GM18909 (cell line): Measurements from ENCODE around the gene THSD4.
"Not testable (repeated sequence)": the region's sequence is repeated elsewhere in the genome, so short reads cannot be mapped to it uniquely, and the experiment has no call there.

Source experiments
- ATAC-seq: cut with Tn5 transposase; IDR thresholded peaks from one replicate; pipeline ENCODE4 v1.9.1; 2021; ENCODE audit warnings: mild to moderate bottlenecking; ENCODE audit not compliant: unreplicated experiment, poor library complexity

The THSD4 gene

DNA sequence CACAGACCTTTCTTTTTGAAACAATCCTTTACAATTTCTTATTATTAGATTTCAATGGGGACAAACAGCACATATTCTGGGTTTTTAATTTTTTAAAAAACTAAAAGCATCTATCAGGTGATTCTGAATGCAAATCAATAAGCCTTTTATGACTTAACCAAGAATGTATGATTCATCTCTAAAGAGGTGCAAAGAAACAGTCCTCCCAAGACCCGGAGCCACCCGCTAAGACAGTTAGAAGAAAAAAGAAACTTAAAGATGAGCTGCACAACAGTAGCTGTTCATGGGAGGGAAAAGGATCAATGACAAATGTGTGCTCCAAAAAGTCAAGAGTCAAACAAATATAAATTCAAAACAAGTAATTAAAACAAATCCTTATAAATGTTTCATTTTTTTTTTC lies 319.5 kb downstream of the THSD4 start:
- no peak for ATAC-seq

DNA sequence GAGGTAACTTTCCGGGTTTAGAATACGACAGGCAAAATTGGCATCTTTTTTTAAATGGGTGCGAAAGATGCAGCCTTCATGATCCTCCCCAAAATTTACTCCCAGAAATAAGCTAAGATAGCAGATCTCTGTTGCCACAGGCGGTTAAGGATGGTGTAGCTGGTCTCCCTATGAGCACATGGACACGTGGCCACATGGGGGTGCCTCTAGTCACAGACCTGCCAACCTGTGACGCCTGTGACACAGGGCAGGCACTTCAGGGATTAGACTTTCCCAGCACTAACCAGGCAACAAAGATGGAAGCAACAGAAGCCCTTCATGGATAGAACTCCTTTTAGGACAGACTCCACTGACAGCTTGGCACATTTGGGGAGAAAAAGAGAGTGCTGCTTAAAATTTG lies 320.3 kb downstream of the THSD4 start:
- no peak for ATAC-seq

DNA sequence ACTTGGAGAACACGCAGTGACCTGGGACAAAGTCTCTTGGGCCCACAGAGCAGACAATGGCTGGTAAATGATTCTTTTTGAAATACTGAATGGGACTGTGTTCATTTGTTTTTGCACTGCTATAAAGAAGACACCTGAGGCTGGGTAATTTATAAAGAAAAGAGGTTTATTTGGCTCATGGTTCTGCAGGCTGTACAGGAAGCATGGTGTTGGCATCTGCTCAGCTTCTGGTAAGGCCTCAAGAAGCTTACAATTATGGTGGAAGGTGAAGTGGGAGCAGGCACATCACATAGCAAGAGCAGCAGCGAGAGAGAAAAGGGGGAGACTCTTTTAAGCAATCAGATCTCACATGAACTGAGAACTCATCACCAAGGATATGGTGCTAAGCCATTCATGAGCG lies 321.6 kb downstream of the THSD4 start:
- no peak for ATAC-seq

DNA sequence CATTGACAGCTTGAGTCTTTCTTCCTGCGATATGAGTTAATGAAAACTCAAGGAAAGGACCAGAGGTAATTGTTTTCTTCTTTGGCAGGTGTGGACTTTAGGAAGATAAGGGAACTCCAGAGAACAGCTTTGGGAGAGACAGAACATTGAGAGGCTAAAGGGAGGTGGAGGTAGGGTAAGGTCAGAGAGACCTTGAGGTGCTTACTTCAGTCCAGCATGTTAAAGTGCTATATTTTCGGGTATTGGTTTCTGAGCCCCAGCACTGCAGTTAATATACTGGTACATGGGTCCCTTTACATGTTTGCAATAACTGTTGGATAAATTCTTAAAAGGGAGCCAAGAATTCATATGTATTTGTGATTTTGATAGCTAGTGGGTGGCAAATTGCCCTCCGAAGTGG lies 322.1 kb downstream of the THSD4 start:
- ATAC-seq = no peak

DNA sequence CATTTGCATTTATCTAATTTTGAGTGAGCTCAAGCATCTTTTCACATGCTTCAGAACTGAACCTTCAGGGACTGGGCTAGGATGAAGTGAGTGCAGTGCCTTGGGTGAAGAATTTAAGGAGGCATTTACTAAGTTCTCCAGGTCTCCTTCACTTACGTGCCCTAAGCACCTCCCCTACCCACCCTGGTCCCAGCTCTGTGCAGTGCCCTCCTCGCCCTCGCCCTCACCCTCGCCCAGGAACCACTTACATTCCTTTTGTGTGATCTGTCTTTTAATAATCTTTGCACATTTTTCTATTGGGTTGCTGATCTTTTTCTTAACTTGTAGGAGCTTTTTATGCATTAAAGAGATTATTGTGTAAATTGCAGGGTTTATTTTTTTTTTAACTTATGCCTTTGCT lies 322.6 kb downstream of the THSD4 start:
- ATAC-seq = no peak

DNA sequence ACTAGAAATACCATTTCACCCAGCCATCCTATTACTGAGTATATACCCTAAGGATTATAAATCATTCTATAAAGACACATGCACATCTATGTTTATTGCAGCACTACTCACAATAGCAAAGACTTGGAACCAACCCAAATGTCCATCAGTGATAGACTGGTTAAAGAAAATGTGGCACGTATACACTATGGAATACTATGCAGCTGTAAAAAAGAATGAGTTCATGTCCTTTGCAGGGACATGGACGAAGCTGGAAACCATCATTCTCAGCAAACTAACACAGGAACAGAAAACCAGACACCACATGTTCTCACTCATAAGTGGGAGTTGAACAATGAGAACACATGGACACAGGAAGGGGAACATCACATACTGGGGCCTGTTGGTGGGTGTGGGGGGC lies 324.2 kb downstream of the THSD4 start:
- ATAC-seq = not testable (repeated sequence)

DNA sequence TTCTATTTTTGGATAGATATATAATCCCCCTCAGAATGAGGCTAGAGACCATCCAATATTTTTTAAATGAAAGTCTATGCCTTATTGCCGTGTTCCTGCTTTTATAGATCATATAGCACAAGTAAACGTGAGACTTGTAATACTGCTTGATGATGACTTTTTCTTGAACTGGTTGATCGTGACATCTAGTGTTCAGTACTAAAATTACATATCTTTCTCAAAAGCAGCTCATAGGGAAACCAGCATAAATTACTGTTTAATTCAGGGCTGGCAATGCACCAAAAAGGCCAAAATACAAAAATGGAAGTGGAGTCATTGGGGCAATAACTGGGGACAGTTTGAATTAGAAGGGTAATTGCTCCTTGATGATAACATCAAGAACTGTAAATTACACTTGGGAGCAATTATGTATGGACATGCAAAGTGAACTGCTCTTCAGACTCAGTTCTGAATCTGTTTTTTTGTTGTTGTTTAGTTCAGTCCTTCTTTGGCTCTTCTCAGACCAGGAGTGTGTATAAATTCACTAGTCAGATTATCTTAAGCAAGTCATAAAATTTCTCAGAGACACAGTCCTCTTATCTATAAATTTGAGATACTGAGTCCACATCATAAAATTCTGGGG lies 325.3 kb downstream of the THSD4 start:
- ATAC-seq = no peak

DNA sequence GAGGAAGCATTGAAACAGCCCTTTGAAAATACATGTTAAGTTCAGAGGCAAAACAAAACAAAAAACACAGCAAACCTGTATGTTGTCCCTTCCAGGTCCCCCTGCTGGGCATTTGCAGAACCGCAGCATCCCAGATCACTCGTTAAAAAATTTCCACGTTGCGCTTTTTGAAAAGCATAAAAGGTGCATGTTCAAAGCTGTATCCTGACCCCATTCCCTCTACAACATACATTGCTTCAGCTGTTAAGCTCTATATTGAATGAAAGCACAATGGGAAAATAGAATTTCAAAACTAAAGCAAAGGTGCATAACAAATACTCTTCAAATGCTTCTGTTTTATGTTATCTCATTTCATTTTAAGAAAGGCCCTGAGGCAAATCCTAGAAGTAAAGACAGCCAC lies 328.3 kb downstream of the THSD4 start:
- no peak for ATAC-seq

DNA sequence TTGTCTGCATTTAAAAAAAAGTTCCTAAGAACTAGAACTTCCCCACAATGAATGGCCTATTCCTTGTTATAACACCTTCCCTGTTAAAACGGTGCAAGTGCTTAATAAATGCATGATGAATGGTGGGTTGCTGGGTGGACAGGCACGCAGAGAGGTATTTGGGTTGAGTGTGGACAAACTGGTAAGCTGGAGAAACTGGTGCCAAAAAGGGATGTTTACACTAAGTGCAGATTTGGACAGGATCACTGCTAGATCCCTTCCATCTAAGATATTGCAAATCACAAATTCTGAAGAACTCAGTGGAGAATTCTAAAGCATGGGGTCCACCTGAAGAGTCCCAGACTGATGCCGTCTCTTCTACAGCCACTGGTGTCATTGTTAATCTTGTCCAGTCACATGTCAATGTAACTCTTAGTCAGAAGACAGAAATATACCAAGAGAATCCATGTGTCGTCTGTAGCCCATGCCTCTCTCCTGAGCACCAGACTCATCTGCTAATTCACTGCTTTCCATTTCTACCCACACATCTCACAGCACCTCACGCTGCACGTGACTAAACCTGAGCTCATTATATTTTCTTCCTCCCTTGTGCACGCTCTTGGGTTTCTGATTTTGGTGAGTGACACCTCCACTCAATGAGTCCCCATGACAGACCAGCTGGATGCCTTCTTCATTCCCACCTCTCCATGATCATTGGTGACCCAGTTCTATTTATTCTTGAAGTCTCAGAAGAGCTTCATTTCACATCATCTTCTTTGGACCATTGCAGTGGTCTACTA lies 328.9 kb downstream of the THSD4 start:
- ATAC-seq = no peak

DNA sequence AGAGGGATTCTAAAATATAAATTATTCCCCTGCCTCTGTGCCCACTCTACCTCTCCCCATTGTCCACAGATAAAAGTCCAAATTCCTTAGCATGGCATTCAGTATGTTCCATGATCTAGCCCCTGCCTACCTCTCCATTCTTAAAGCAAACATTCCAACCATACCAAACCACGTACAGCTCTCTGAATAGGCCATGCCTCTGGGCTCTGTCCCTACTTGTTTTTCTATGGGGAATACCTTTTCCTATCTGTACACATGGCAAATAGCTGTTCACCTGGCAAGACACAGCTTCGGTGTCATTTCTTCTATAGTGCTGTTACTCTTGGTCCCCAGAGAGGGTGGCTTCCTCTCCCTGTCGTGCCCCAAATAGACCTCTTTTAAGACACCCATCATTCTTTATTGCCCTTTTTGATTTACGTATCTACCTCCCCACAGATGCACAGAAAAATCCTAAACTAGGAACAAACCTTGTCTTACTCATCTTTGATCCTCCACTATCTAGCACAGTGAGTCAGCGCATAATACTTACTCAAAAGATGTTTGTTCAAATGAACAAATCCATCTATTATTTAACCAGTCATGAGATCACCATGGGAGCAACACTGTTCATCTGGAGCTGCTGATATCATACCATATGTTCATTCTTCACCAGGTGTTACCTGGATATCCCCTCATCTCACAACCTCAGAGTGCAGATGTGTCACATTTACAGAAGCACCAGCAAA lies 329.8 kb downstream of the THSD4 start:
- ATAC-seq = no peak

DNA sequence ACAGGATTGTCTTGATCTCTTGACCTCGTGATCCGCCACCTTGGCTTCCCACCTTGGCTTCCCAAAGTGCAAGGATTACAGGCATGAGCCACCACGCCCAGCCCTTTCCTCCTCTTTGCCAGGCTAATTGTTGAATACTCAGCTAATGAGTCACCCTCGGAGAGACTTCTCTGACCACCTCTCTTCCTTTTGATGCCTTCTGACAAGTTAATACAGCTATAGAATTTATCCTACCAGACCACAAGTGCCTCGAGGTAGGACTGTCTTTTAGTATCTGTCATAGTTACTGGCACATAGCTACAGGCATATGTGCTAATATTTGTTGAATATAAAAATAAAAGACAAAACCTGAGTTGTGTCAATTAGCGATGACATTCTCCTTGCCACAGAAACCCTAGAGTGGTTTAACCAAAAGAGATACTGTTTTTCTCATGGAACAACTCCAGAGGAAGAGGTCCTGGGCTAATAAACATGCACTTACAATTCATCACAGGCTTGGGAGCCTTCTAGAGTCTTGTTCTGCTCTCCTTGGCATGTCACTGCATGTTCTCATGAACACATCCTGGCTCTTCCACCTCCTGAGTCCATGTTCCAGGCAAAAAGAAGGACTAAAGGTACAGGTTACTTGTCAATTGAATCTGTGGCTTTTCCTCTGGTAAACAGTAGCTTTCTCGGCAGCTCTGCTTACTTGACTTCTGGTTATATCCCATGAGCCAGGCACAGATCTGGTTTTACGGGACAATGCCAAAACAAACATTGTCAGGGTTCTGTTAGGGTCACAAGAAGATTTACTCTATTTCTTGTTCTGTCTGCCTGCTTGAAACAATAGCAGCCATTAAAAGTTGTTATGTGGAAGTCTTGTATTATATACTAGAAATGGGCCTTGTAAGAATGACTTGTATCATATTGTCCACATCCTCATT lies 332.3 kb downstream of the THSD4 start:
- ATAC-seq = no peak

DNA sequence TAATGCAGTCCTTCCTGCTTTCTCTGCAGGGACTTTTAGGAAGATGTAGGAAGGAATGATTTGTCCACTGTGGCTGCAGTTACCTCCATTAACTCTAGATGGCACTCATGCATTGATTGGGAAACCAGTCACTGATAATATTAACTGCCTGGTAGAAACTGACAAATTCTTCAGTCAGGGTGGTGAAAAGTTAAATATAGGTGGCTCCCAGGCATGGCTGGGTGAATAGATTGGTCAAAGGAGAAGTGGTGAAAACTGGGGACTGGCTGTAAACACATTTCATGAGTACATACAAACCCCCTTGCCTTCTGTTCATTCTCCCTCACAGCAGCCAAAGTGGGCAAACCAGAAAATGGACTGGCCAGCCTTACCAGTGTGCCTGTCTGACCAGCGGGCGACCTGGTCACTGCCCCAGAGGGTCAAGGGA lies 333.4 kb downstream of the THSD4 start:
- ATAC-seq = no peak

DNA sequence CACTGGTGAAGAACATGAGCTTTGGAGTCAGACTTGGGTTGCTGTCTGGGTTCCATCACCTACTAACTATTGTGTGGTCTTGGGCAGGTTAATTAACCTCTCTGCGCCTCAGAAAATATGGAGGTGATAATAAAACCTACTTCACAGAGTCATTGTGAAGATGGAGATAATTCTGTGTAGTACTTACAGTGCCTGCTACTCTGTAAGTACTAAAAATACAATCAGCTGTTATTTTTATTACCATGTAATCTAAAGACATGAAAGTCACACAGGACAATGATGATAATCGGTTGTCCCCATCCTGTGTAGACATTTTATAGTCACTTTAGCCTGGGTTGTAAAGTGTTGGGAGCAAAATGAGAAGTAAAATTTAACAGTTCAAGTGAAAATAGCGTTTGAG lies 334.1 kb downstream of the THSD4 start:
- ATAC-seq = no peak

DNA sequence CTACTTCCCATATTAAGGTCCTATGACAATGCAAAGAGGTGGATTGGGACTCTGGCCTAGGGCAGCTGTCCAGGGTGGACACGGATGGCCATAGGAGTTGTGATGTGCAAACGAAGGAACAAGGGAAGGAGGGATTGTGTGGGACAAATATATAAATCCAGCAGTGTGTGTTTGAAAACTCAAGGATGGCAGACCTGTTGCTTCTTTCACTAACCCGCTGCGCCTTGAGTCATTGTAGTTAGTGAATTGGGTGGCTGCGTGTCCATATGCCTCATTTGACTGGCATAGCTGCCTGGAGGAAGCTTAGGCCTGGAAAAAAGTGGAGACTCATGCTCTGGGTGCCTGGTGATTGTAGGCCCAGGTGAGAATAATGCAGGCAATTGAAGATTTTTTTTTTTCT lies 334.7 kb downstream of the THSD4 start:
- ATAC-seq = no peak

DNA sequence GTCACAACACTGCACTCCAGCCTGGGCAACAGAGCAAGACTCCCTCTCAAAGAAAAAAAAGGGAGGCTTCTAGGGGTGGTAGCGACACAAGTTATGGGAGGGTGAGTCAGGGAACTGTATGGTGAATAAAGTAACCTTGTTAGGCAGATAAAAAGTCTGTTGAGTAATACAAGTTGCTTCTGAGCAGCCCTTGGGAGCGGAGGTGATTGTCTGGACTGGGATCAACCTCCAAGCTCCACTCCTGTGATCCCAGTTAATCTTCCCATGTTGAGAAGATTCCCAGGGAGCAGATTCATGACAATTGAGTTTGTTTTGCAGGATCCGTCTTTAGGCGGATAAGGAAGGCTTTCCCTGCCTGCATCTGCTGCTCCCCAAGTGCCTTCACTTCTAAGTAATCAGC lies 335.9 kb downstream of the THSD4 start:
- ATAC-seq = no peak

DNA sequence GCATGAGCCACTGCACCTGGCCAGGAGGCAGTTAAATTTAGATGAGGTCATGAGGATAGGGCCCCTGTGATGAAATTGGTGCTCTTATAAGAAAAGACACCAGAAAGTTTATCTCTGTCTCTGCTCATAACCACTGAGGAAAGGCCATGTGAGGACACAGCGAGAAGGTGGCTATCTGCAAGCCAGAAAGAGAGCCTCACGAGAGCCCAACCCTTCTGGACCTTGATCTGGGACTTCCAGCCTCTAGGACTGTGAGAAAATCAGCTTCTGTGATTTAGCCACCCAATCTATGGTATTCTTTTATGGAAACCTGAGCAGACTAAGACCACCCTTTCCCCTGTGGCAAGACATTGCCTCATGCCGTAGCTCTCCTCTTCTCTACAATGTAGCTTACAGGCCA lies 337.6 kb downstream of the THSD4 start:
- ATAC-seq = no peak

DNA sequence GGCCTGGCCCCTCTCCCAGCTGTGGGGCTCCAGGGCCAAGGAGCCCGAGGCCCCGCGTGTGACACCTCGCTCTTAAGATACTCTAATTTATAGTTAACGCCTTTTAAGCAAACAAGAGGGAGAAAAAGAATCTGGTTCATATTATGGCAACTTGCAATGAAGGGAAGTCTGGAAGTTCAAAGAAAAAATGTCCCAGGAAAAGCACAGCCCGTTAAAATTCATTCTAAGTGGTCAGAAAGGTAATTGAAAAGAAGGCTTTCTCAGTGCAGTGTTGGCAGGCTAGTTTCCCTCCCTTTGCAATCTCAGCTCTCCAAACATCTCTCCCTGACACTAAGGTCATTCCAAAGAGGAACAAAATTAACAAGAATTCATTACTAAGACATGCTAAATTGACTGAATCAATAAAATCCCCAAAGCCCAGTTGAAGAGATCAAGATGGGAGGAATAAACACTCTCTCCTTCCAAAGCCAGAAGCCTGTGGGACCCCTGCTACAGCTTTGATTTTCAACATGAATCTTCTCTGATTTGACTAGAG lies 339.3 kb downstream of the THSD4 start:
- ATAC-seq = no peak

DNA sequence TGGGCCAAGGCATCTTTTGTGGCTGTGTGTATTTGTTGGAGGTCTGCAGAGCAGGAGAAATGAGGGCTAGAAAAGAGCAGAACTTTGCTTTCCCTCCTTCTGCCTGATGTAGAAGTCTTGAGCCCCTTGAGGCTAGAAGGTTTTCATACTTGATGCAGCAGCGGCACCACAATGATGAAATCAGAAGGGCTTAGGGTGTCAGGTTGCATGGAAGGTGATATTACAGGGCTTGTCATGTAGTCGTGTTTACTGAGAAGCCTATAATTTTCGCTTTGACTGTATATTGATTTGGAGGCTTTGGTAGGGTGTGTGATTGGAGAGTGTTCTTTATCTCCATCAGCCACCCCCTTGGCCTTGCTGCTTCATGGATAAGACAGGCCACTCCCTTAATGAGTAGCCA lies 339.8 kb downstream of the THSD4 start:
- ATAC-seq = no peak

DNA sequence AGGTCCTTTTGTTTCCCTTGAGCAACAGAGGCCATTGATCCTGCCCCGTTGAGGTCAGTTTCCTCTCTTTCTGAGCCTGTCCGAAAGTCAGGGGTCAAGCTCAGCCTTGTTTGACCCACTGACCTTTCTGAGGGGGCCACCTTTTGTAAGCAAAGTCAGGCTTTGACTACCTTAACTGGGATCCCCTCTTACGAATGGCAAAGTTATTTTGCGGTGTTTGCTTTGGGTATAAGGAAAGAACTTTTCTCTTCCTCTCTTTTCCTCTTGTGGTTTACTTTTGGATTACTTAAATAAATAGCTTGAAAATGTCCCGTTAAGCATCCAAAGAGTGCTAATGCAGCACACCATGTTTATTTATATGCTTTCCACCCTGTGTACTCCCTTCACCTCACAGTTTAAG lies 340.6 kb downstream of the THSD4 start:
- no peak for ATAC-seq

DNA sequence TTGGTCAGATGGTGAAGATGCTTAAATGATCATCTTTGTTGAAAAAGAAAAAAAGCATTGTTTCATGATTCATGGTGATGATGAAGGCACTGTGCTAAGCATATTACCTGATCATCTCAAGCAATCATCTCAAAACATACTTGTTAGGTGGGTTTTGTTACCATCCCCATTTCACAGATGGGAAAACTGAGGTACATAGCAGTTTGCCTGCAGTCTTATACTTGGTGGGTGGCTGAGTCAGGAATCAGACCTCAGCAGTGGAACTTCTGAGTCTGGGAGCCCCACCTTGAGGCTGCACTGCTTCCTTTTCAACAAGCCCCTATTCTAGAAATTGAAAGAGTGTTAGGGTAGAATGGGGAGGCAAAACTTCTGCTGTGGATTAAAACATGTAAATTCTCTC lies 341.1 kb downstream of the THSD4 start:
- no peak for ATAC-seq
